ENCODE measurements around the gene B3GNT2.

The B3GNT2 gene

GRCh38 chr2:62176801-62177200 is 19.1 kb upstream of the B3GNT2 start:
- Mint-ChIP-seq H3K9me3 (no peaks in the 10 kb centered on the region), H3K27ac (no peak overlapping the region), H3K36me3 (no peaks in the 10 kb centered on the region), H3K27me3 (no peaks in the 10 kb centered on the region), H3K4me1 (peaks cover 5 to 18% of the 10 kb centered on the region in 2 donors), H3K4me3 (no peak overlapping the region)
- DNase-seq (no peak), ATAC-seq (replicated peaks) (no peak)

- Mint-ChIP-seq H3K27ac (no peak overlapping the region), H3K4me1 (peaks cover 8 to 23% of the 10 kb centered on the region in 2 donors), H3K4me3 (no peak overlapping the region), H3K9me3 (no peaks in the 10 kb centered on the region), H3K27me3 (no peaks in the 10 kb centered on the region), H3K36me3 (no peaks in the 10 kb centered on the region)
- no peak for DNase-seq
- ATAC-seq (replicated peaks): no peak
Observed at GRCh38 chr2:62177392-62178049, 18.4 kb upstream of the B3GNT2 start.

- Mint-ChIP-seq H3K27me3 (no peaks in the 10 kb centered on the region), H3K9me3 (no peaks in the 10 kb centered on the region), H3K36me3 (no peaks in the 10 kb centered on the region), H3K4me3 (no peak overlapping the region), H3K4me1 (peaks cover 10 to 23% of the 10 kb centered on the region in 2 donors), H3K27ac (no peak overlapping the region)
- DNase-seq (no peak), ATAC-seq (replicated peaks) (no peak)
Observed at GRCh38 chr2:62178741-62179271, 17.1 kb upstream of the B3GNT2 start.

- no peak for DNase-seq
- Mint-ChIP-seq H3K36me3 (no peaks in the 10 kb centered on the region), H3K4me3 (no peak overlapping the region), H3K27ac (no peak overlapping the region), H3K4me1 (peaks cover 10 to 23% of the 10 kb centered on the region in 2 donors), H3K9me3 (peaks cover 1 to 2% of the 10 kb centered on the region in 2 donors), H3K27me3 (no peaks in the 10 kb centered on the region)
- ATAC-seq (replicated peaks): peak; percentile 31 to 55
Observed at GRCh38 chr2:62180975-62181374, 14.9 kb upstream of the B3GNT2 start.

GRCh38 chr2:62181843-62182242 is 14.1 kb upstream of the B3GNT2 start:
- DNase-seq: no peak
- H3K27ac Mint-ChIP-seq: no peak overlapping the region
- no peak overlapping the region for H3K4me3 Mint-ChIP-seq
- no peaks in the 10 kb centered on the region for H3K36me3 Mint-ChIP-seq
- H3K4me1 Mint-ChIP-seq: peaks cover 10 to 23% of the 10 kb centered on the region in 2 donors
- H3K27me3 Mint-ChIP-seq: no peaks in the 10 kb centered on the region
- no peak for ATAC-seq (replicated peaks)
- H3K9me3 Mint-ChIP-seq: peaks cover 2 to 3% of the 10 kb centered on the region in 2 donors

- no peaks in the 10 kb centered on the region for H3K36me3 Mint-ChIP-seq
- no peak overlapping the region for H3K27ac Mint-ChIP-seq
- no peak overlapping the region for H3K4me3 Mint-ChIP-seq
Observed at GRCh38 chr2:62184512-62185230, 11.2 kb upstream of the B3GNT2 start.

GRCh38 chr2:62185475-62186155 is 10.3 kb upstream of the B3GNT2 start:
- Mint-ChIP-seq H3K4me1 (peaks cover 7 to 17% of the 10 kb centered on the region in 2 donors), H3K4me3 (no peak overlapping the region), H3K9me3 (peaks cover 2 to 3% of the 10 kb centered on the region in 2 donors), H3K27me3 (no peaks in the 10 kb centered on the region), H3K36me3 (no peaks in the 10 kb centered on the region), H3K27ac (no peak overlapping the region)
- no peak for DNase-seq
- no peak for ATAC-seq (replicated peaks)

More at GRCh38 chr2:62184512-62185230, 11.2 kb upstream of the B3GNT2 start:
- H3K27me3 Mint-ChIP-seq: no peaks in the 10 kb centered on the region
- peaks cover 2 to 3% of the 10 kb centered on the region in 2 donors for H3K9me3 Mint-ChIP-seq
- ATAC-seq (replicated peaks): no peak
- no peak for DNase-seq
- H3K4me1 Mint-ChIP-seq: peaks cover 10 to 23% of the 10 kb centered on the region in 2 donors

- ATAC-seq (replicated peaks): no peak
Observed at GRCh38 chr2:62186156-62186905, 9.6 kb upstream of the B3GNT2 start.

GRCh38 chr2:62187246-62187645 is 8.7 kb upstream of the B3GNT2 start:
- ATAC-seq (replicated peaks) (no peak), DNase-seq (no peak)
- Mint-ChIP-seq H3K27me3 (no peaks in the 10 kb centered on the region), H3K4me1 (peaks cover under 1 to 5% of the 10 kb centered on the region in 2 donors), H3K9me3 (peaks cover 2 to 3% of the 10 kb centered on the region in 2 donors), H3K36me3 (no peaks in the 10 kb centered on the region), H3K4me3 (no peak overlapping the region), H3K27ac (no peak overlapping the region)

More at GRCh38 chr2:62186156-62186905, 9.6 kb upstream of the B3GNT2 start:
- Mint-ChIP-seq H3K9me3 (peaks cover 2 to 3% of the 10 kb centered on the region in 2 donors), H3K4me3 (no peak overlapping the region), H3K36me3 (no peaks in the 10 kb centered on the region), H3K27ac (no peak overlapping the region), H3K27me3 (no peaks in the 10 kb centered on the region), H3K4me1 (peaks cover 8 to 10% of the 10 kb centered on the region in 2 donors)
- DNase-seq: no peak

GRCh38 chr2:62188416-62188815 is 7.5 kb upstream of the B3GNT2 start:
- Mint-ChIP-seq H3K9me3 (peaks cover 2 to 3% of the 10 kb centered on the region in 2 donors), H3K27ac (no peak overlapping the region), H3K27me3 (no peaks in the 10 kb centered on the region), H3K4me3 (no peak overlapping the region), H3K4me1 (peaks cover 4 to 6% of the 10 kb centered on the region in 2 donors), H3K36me3 (no peaks in the 10 kb centered on the region)
- no peak for ATAC-seq (replicated peaks)
- no peak for DNase-seq

- no peaks in the 10 kb centered on the region for H3K36me3 Mint-ChIP-seq
- H3K4me1 Mint-ChIP-seq: peaks cover 4 to 6% of the 10 kb centered on the region in 2 donors
- DNase-seq: no peak
- H3K9me3 Mint-ChIP-seq: peaks cover 2 to 3% of the 10 kb centered on the region in 2 donors
- no peak overlapping the region for H3K4me3 Mint-ChIP-seq
- ATAC-seq (replicated peaks): no peak
- H3K27me3 Mint-ChIP-seq: no peaks in the 10 kb centered on the region
- no peak overlapping the region for H3K27ac Mint-ChIP-seq
Observed at GRCh38 chr2:62189196-62189595, 6.7 kb upstream of the B3GNT2 start.

- Mint-ChIP-seq H3K27ac (no peak overlapping the region), H3K9me3 (no peaks in the 10 kb centered on the region), H3K27me3 (no peaks in the 10 kb centered on the region), H3K36me3 (peaks cover 0 to 1% of the 10 kb centered on the region in 2 donors), H3K4me3 (no peak overlapping the region), H3K4me1 (peaks cover 10 to 20% of the 10 kb centered on the region in 2 donors)
- DNase-seq (no peak), ATAC-seq (replicated peaks) (no peak)
Observed at GRCh38 chr2:62192811-62193210, 3.1 kb upstream of the B3GNT2 start.

- no peaks in the 10 kb centered on the region for H3K9me3 Mint-ChIP-seq
- H3K27ac Mint-ChIP-seq: peak overlapping the region; percentile 93
- DNase-seq: no peak
- peak overlapping the region; percentile 87 to 96 for H3K4me3 Mint-ChIP-seq
- no peak for ATAC-seq (replicated peaks)
- H3K27me3 Mint-ChIP-seq: no peaks in the 10 kb centered on the region
- H3K4me1 Mint-ChIP-seq: peaks cover 22 to 38% of the 10 kb centered on the region in 2 donors
- peaks cover 1 to 9% of the 10 kb centered on the region in 2 donors for H3K36me3 Mint-ChIP-seq
Observed at GRCh38 chr2:62194558-62195420, 1.1 kb upstream of the B3GNT2 start.

Data from stimulated activated naive B cell treated with anti-CD40 and anti-IgM and Interleukin-4, amounts not matched to agents 10 μg/mL and 1 μg/mL and 100 μg/mL, for 72 hours (primary cell).